Esophagus squamous epithelium (tissue), 4 donors: Measurements from ENCODE around the gene KDELR3.

Experiments
- POLR2A ChIP-seq, 4 donors: fragments of 450-650 bp; IDR thresholded peaks; one replicate each; pipeline ENCODE4 v1.6.1; 2017; ENCODE audit warnings: antibody characterized with exemption in 4 of 4, mild to moderate bottlenecking in 4 of 4, moderate library complexity in 3 of 4
- TF ChIP-seq, protein P1 (sequence below), 6 experiments: fragments of 450-650 bp in 4 of 6; fragments of 200-600 bp in 2 of 6; sonication (generic) in 2 of 6; IDR thresholded peaks; one replicate each; pipeline ENCODE4 v1.5.1; 2016 to 2019; ENCODE audit warnings: antibody characterized with exemption in 6 of 6, mild to moderate bottlenecking in 4 of 6, moderate library complexity in 4 of 6

DNA sequence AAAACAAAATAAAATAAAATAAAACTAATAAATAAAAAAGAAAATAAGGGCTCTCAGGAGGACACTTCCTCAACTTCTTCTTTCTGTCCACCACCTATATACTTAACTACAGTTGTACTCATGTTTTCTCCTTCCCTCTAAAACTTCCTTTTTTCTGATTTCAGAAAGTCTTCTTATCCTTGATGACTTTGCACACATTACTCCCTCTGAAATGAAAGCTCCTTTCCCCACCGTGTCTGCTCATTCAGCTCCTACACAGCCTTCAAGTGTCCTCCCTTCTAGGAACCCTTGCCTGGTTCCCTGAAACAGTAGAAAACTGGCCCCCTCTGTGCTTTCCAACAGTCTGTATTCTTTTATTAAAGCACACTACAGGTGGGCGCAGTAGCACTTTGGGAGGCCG lies 56.5 kb downstream of the KDELR3 start:
- TF ChIP-seq, protein P1, sequence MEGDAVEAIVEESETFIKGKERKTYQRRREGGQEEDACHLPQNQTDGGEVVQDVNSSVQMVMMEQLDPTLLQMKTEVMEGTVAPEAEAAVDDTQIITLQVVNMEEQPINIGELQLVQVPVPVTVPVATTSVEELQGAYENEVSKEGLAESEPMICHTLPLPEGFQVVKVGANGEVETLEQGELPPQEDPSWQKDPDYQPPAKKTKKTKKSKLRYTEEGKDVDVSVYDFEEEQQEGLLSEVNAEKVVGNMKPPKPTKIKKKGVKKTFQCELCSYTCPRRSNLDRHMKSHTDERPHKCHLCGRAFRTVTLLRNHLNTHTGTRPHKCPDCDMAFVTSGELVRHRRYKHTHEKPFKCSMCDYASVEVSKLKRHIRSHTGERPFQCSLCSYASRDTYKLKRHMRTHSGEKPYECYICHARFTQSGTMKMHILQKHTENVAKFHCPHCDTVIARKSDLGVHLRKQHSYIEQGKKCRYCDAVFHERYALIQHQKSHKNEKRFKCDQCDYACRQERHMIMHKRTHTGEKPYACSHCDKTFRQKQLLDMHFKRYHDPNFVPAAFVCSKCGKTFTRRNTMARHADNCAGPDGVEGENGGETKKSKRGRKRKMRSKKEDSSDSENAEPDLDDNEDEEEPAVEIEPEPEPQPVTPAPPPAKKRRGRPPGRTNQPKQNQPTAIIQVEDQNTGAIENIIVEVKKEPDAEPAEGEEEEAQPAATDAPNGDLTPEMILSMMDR (IDR thresholded peaks at IDR 0.05): no peak
- no peak for TF ChIP-seq POLR2A (IDR thresholded peaks at IDR 0.05)
